Erythroblast (primary cell): ENCODE data around the gene CACNA1D.

Experiments used
- GATA1 ChIP-seq: IDR thresholded peaks from 2 replicates; pipeline ENCODE4 v1.6.1; 2011; ENCODE audit warnings: low read depth, mild to moderate bottlenecking, control low read depth, low read length, moderate library complexity
- POLR2A ChIP-seq: IDR thresholded peaks from 2 replicates; pipeline ENCODE4 v1.6.1; 2011; ENCODE audit warnings: mild to moderate bottlenecking, low read length

DNA sequence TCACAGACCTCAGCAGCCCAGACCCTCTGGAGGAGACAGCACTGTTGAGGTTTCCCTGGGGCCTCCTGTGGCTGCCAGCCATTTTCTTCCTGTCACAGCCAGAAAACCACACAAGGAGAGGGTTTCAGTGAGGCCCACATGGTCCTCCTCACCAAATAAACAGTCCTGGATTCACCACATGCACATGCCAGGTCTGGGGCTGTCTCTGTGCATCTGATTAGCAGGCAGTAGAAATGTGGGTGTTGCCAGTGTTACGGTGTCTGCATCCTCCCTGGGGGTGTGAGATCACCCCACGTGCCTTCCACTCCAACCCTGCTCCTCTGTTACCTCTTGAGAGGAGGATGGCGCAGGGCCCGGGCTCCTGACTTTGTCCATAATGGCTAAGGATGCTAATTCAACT is 211.4 kb downstream of the CACNA1D start:
- TF ChIP-seq POLR2A = no peak
- TF ChIP-seq GATA1 = no peak
